ENCODE measurements around the gene SLC8A1.

Gene SLC8A1

DNA sequence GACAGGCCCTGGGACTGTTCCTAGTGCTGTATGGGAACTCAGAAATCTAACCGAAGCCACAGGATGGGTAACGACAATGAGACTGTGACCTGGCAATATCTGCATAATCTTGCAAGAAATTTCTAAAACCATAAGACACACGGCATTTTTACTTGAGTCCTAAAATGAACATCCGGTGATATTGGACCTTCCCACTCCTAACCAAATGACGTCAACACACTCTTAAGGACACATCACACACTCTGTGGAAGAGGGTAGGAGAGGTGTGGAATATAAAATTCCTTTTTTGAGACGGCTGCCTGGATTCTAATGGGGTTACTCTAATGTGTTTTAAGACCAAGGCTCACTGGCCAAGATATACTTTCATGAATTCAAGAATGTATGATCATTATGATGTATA is 195.9 kb downstream of the SLC8A1 start:
- DNase-seq (ENCODE audit: insufficient read length, low spot score) (no peak), FAIRE-seq (no peak)
- no peak for TF ChIP-seq POLR2A (IDR thresholded peaks at IDR 0.05; ENCODE audit: low read depth, low read length)

- FAIRE-seq (no peak), DNase-seq (ENCODE audit: insufficient read length, low spot score) (no peak)
- no peak for TF ChIP-seq POLR2A (IDR thresholded peaks at IDR 0.05; ENCODE audit: low read depth, low read length)
Measured at GRCh38 chr2:40255103-40255502, 196.8 kb downstream of the SLC8A1 start.

DNA sequence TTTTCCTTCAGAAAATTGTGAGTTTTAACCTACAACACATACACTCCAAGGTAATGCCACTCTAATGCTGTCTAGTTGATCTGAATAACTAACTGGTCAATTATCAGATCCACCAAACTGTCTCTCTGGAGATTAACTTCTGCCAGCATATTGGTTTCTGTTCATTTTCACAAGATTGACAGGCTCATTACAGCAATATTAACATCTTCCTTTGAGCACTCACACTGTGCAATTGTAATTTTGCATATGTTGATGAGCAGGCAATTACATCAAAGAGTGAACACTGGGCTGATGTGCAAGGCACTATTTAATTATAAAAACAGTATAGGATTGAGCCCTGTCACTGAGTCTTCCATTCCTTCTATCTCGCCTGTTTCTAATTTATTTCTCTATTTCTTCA is 197.3 kb downstream of the SLC8A1 start:
- FAIRE-seq (no peak), DNase-seq (ENCODE audit: insufficient read length, low spot score) (no peak)
- TF ChIP-seq POLR2A (IDR thresholded peaks at IDR 0.05; ENCODE audit: low read depth, low read length) = no peak

GRCh38 chr2:40251137-40251536 is 200.8 kb downstream of the SLC8A1 start:
- no peak for DNase-seq (ENCODE audit: insufficient read length, low spot score)
- TF ChIP-seq POLR2A (IDR thresholded peaks at IDR 0.05; ENCODE audit: low read depth, low read length) = no peak
- FAIRE-seq = no peak

DNA sequence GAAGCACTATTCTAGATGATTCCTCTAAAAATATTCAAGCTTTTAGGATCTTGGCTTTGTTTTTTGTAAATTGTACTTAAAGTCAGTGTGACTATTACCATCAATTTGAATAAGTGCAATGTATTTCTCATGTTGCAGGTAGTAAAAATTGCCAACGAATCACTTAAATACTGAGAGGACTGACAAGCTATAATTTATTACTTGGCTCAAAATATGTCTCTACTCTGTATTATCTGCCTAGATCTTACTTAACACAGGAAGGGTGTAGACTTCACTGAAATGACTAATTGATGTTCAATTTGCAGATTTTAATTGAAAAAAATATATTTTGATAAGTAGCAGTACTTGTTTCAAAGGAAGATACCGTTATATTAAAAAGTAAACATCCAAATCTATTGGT is 202.3 kb downstream of the SLC8A1 start:
- no peak for DNase-seq (ENCODE audit: insufficient read length, low spot score)
- no peak for TF ChIP-seq POLR2A (IDR thresholded peaks at IDR 0.05; ENCODE audit: low read depth, low read length)
- FAIRE-seq = no peak

DNA sequence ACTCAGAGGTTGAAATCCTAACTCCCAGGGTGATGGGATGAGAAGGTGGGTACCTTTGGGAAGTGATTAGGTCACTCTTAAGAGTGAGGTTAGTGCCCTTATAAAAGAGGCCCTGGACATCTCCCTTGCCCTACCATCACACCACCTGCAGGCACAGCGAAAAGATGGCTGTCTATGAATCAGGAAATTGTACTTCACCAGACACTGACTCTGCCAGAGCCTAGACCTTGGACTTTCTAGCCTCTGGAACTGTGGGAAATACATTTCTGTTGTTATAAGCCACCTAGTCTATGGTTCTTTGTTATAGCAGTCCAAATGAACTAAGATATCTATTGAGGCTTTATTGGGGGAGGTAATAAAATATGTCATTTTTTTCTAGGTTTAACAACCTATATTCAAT is 203.6 kb downstream of the SLC8A1 start:
- FAIRE-seq (no peak), DNase-seq (ENCODE audit: insufficient read length, low spot score) (no peak)
- no peak for TF ChIP-seq POLR2A (IDR thresholded peaks at IDR 0.05; ENCODE audit: low read depth, low read length)

- FAIRE-seq (peak; percentile 94), DNase-seq (ENCODE audit: insufficient read length, low spot score) (peak; percentile 29)
- no peak for TF ChIP-seq POLR2A (IDR thresholded peaks at IDR 0.05; ENCODE audit: low read depth, low read length)
Measured at GRCh38 chr2:40244675-40245074, 207.2 kb downstream of the SLC8A1 start.

DNA sequence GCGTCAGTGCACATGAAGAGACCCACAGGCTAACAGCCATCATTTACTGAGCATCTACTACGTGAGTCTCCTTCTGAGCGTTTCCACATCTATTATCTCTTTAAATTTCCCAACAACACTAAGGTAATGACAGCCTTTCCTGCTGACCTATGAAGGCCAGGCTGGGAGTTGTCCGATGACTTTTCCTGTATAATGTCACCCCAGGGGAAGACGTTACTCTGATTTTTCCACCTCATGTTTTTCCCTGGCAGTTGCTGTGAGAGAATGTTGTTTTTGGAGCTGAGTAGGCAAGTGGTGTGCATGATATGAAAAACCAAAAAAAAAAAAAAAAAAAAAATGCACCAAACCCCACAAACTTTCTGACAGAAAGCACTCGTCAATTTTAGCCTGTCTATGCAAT is 207.6 kb downstream of the SLC8A1 start:
- TF ChIP-seq POLR2A (IDR thresholded peaks at IDR 0.05; ENCODE audit: low read depth, low read length) = no peak
- FAIRE-seq = no peak
- no peak for DNase-seq (ENCODE audit: insufficient read length, low spot score)

DNA sequence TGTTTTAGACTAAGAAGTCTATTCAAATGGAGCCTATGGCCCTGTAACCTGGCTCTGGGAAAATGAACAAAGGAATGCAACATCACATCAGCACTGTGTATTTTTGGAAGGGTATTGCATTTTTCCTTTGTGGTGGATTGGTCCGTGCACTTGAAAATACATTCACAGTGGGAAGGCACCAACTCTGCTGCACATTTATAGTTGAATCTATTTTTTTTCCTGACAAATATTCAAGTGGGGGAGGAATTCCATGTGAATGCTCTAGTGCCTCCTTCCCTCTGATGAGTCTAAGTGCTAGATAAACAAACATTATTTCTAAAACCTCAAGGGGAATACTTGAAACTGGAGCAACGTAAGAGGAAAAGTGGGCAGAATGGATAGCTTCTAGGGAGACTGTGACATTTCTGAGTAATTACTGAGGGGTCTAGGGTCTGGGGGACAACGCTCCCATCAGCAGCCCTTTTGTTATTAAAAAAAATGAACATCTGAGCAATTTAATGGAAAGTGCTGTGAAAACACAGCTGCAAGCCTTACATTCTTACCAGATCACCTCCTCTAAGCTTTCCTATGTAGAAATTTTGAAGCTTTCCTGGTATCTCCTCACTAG is 208.2 kb downstream of the SLC8A1 start:
- DNase-seq (ENCODE audit: insufficient read length, low spot score) (no peak), FAIRE-seq (peak; percentile 33)
- no peak for TF ChIP-seq POLR2A (IDR thresholded peaks at IDR 0.05; ENCODE audit: low read depth, low read length)

DNA sequence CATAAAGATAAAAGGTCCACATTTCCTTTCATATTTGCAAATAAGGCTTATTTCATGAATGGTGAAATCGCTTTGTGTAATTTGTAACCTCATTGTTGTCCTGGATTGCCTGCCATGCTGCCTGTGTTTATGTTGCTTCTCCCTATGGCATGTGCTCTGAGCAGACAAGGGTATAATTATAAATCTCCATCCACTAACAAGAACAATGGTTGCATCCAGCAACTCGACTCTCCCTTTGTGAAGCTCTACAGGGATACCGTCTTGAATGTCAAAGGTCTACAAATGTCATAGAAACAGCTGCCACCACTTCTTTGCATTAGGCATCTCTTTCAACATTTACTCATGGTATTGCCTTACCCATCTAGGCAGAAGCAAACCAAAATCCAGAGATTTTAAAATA is 209.6 kb downstream of the SLC8A1 start:
- no peak for TF ChIP-seq POLR2A (IDR thresholded peaks at IDR 0.05; ENCODE audit: low read depth, low read length)
- DNase-seq (ENCODE audit: insufficient read length, low spot score) (no peak), FAIRE-seq (no peak)

DNA sequence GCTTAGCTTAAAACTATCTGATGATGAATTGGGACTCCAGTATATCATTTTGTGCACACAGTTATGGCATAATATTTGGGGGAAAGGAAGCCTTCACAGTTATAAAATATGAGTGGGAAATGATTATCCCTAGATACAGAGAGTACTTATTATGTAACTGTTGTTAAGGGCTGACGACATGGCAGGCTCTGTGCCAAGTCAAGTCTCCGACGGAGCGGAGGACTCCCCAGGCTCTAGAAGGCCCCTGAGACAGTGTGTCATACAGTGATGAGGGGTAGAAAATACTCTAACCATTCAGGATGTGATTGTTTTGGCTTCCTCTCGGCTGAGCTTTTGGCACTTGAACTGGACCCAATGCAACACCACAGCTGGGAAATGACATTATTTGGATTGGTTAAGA is 211.8 kb downstream of the SLC8A1 start:
- no peak for TF ChIP-seq POLR2A (IDR thresholded peaks at IDR 0.05; ENCODE audit: low read depth, low read length)
- FAIRE-seq (no peak), DNase-seq (ENCODE audit: insufficient read length, low spot score) (no peak)

GRCh38 chr2:40230707-40231432 is 221.0 kb downstream of the SLC8A1 start:
- DNase-seq (ENCODE audit: insufficient read length, low spot score) (no peak), FAIRE-seq (no peak)
- no peak for TF ChIP-seq POLR2A (IDR thresholded peaks at IDR 0.05; ENCODE audit: low read depth, low read length)

GRCh38 chr2:40230186-40230585 is 221.7 kb downstream of the SLC8A1 start:
- no peak for FAIRE-seq
- no peak for DNase-seq (ENCODE audit: insufficient read length, low spot score)
- no peak for TF ChIP-seq POLR2A (IDR thresholded peaks at IDR 0.05; ENCODE audit: low read depth, low read length)

DNA sequence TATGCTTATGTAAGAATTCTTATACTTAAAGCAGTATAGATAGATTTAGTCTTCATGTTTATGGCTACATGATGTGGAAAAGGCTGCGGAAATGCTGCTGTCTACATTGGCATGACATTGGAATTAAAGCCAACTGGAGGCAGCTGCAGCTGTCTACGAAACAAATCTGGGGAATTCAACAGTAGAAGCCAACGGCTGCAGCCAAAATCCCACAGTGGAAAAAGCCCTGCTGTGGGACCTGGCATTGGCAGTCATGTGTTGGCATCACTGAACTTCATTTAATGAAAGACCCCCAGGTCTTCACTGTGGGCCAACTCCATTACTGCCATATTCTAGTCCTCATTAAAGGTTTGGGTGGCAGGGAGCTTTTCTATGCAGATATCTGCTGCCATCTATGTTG is 223.6 kb downstream of the SLC8A1 start:
- no peak for DNase-seq (ENCODE audit: insufficient read length, low spot score)
- TF ChIP-seq POLR2A (IDR thresholded peaks at IDR 0.05; ENCODE audit: low read depth, low read length) = no peak
- FAIRE-seq = no peak

DNA sequence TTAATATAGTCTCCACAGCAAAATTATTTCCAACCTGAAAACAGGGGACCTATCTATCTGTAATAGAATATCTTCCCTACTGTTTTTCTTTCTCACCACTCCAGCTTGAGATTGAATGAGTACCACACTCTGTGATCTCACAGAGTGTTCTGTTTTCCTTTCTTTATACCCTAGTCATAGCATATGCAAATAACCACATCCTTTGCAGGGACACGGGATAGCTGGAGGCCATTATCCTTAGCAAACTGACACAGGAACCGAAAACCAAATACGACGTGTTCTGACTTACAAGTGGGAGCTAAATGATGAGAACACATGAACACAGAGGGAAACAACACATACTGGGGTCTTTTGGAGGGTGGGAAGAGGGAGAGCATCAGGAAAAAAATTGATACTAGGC is 224.7 kb downstream of the SLC8A1 start:
- DNase-seq (ENCODE audit: insufficient read length, low spot score) = no peak
- no peak for TF ChIP-seq POLR2A (IDR thresholded peaks at IDR 0.05; ENCODE audit: low read depth, low read length)
- no peak for FAIRE-seq

Measured in H54 (cell line).